KG1 (cell line): Measurements from ENCODE around the gene PRKN.

Source experiments
- DNase-seq: peaks from one replicate; lab custom pipeline; 2025; lab: John Stamatoyannopoulos, UW

The PRKN gene

GRCh38 chr6:161596807-161597520, 1130.6 kb downstream of the PRKN start:
- no peak for DNase-seq

GRCh38 chr6:161594412-161594811, 1133.2 kb downstream of the PRKN start:
- DNase-seq: no peak

GRCh38 chr6:161590961-161591627, 1136.5 kb downstream of the PRKN start:
- DNase-seq: no peak

- DNase-seq: no peak
Measured at GRCh38 chr6:161586887-161587286, 1140.7 kb downstream of the PRKN start.

- DNase-seq: no peak
Measured at GRCh38 chr6:161584621-161585340, 1142.8 kb downstream of the PRKN start.

GRCh38 chr6:161584051-161584450, 1143.5 kb downstream of the PRKN start:
- DNase-seq: no peak

- DNase-seq: no peak
Measured at GRCh38 chr6:161583584-161583983, 1144.0 kb downstream of the PRKN start.

GRCh38 chr6:161578478-161578877, 1149.1 kb downstream of the PRKN start:
- no peak for DNase-seq

GRCh38 chr6:161575523-161576254, 1151.9 kb downstream of the PRKN start:
- DNase-seq: no peak

- no peak for DNase-seq
Measured at GRCh38 chr6:161568885-161569456, 1158.6 kb downstream of the PRKN start.

- DNase-seq: no peak
Measured at GRCh38 chr6:161564952-161565351, 1162.6 kb downstream of the PRKN start.

- no peak for DNase-seq
Measured at GRCh38 chr6:161561908-161562307, 1165.7 kb downstream of the PRKN start.

GRCh38 chr6:161557333-161558107, 1170.0 kb downstream of the PRKN start:
- DNase-seq: no peak

GRCh38 chr6:161554883-161555282, 1172.7 kb downstream of the PRKN start:
- DNase-seq: no peak

GRCh38 chr6:161549977-161550655, 1177.5 kb downstream of the PRKN start:
- no peak for DNase-seq

- no peak for DNase-seq
Measured at GRCh38 chr6:161548713-161549296, 1178.8 kb downstream of the PRKN start.

- DNase-seq: no peak
Measured at GRCh38 chr6:161547617-161548016, 1179.9 kb downstream of the PRKN start.

- DNase-seq: no peak
Measured at GRCh38 chr6:161546632-161547031, 1180.9 kb downstream of the PRKN start.

GRCh38 chr6:161545741-161546140, 1181.8 kb downstream of the PRKN start:
- no peak for DNase-seq

- no peak for DNase-seq
Measured at GRCh38 chr6:161544801-161545480, 1182.6 kb downstream of the PRKN start.
